Common myeloid progenitor, CD34-positive (primary cell): ENCODE results near the gene MRPS26.

Experiments
- CTCF ChIA-PET: fragments of 350-600 bp; sonication (Branson Sonifier 250); formaldehyde crosslinking; loops from one replicate; lab custom pipeline; 2021; ENCODE audit warnings: antibody characterized with exemption; lab: Charles Lee
- POLR2A ChIA-PET: fragments of 350-600 bp; sonication (Branson Sonifier 250); formaldehyde crosslinking; loops from one replicate; lab custom pipeline; 2021; ENCODE audit warnings: antibody characterized with exemption; lab: Charles Lee
- DNase-seq, 3 donors: peaks; one replicate each; pipeline versions ENCODE4 v3.0.0 to v3.0.0-alpha.2; 2013
- H3K27ac ChIP-seq, 2 experiments: 1 replicate in 1 of 2; 2 replicates in 1 of 2; pipeline ENCODE4 v1.7.0; 2013; ENCODE audit warnings: inconsistent platforms in 2 of 2, low read length in 2 of 2, mild to moderate bottlenecking in 2 of 2, low read depth in 1 of 2, moderate library complexity in 1 of 2; ENCODE audit not compliant: severe bottlenecking in 2 of 2, insufficient read depth in 1 of 2, poor library complexity in 1 of 2
- H3K27me3 ChIP-seq, 5 experiments: replicated peaks in 2 of 5; 1 replicate in 3 of 5; 2 replicates in 2 of 5; pipeline versions ENCODE4 v1.6.1 to v1.7.0; 2013; ENCODE audit warnings: low read length in 4 of 5, mild to moderate bottlenecking in 2 of 5, moderate library complexity in 2 of 5, inconsistent platforms in 1 of 5; ENCODE audit not compliant: insufficient read depth in 5 of 5, control insufficient read depth in 4 of 5
- H3K36me3 ChIP-seq, 4 experiments: 1 replicate in 2 of 4; 2 replicates in 2 of 4; pipeline versions ENCODE4 v1.6.1 to v1.7.0; 2013; ENCODE audit warnings: low read length in 3 of 4, control low read depth in 1 of 4, mild to moderate bottlenecking in 1 of 4; ENCODE audit not compliant: control insufficient read depth in 4 of 4, insufficient read depth in 4 of 4
- H3K4me1 ChIP-seq, 4 experiments: 1 replicate in 3 of 4; 2 replicates in 1 of 4; pipeline versions ENCODE4 v1.6.1 to v1.7.1; 2013; ENCODE audit warnings: low read length in 3 of 4, mild to moderate bottlenecking in 3 of 4, control low read depth in 1 of 4, inconsistent platforms in 1 of 4, moderate library complexity in 1 of 4; ENCODE audit not compliant: control insufficient read depth in 4 of 4, insufficient read depth in 4 of 4; ENCODE audit errors: control extremely low read depth in 1 of 4
- H3K4me3 ChIP-seq, 7 experiments: 1 replicate in 4 of 7; 2 replicates in 3 of 7; pipeline versions ENCODE4 v1.5.1 to v1.7.0; 2013; ENCODE audit warnings: mild to moderate bottlenecking in 7 of 7, low read length in 6 of 7, moderate library complexity in 6 of 7, inconsistent platforms in 2 of 7, low read depth in 2 of 7, control low read depth in 1 of 7; ENCODE audit not compliant: insufficient read depth in 4 of 7, control insufficient read depth in 1 of 7; ENCODE audit errors: extremely low read depth in 1 of 7
- H3K9me3 ChIP-seq, 5 experiments: 1 replicate in 4 of 5; 2 replicates in 1 of 5; pipeline versions ENCODE4 v1.6.1 to v1.7.1; 2013; ENCODE audit warnings: low read length in 4 of 5, mild to moderate bottlenecking in 2 of 5, inconsistent platforms in 1 of 5, low read depth in 1 of 5, moderate library complexity in 1 of 5; ENCODE audit not compliant: control insufficient read depth in 4 of 5, insufficient read depth in 2 of 5; ENCODE audit errors: control extremely low read depth in 1 of 5
- WGBS: methylation state at CpG from one replicate; pipeline ENCODE4 v1.1.5; 2013; ENCODE audit not compliant: insufficient coverage; 5-methylcytosine and 5-hydroxymethylcytosine counted together

MRPS26 gene

DNA sequence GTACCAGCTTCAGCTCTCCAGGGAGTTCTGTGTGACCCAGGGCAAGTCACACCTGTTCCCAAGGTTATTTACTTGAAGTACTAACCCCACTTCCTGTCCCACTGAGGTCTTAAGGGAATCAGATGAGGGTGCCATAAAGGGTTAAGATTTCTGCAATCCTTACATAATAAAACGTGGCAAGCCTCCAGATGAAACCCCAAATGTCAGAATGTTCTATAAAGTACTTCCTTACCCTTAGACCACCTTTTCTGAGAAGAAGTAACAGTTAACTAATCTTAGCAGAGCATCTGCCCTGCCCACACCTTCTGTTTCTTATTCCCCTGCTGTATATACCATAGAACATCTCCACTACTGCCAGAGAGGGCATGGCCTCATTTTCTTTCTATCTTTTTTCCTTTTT, 44.7 kb downstream of the MRPS26 start:
- no peaks in the 10 kb centered on the region for H3K36me3 ChIP-seq
- DNase-seq = peak; percentile 85 to 99 (median 98)
- H3K9me3 ChIP-seq = no peaks in the 10 kb centered on the region
- H3K27me3 ChIP-seq = no peaks in the 10 kb centered on the region
- CTCF ChIA-PET = interaction anchor here (0.7 to 9.2 kb wide), 6 partner anchors 10 to 25 kb away, joined by 3 to 71 read pairs (median 8); no protein-coding TSS in a partner anchor
- peak overlapping the region in 1 of 2 experiments; percentile 51 for H3K27ac ChIP-seq
- WGBS = 0% methylated on average over 1 of the region's 1 CpG
- H3K4me1 ChIP-seq = peaks cover 10 to 68% (median 61%) of the 10 kb centered on the region in 4 experiments
- H3K4me3 ChIP-seq = no peak overlapping the region
- POLR2A ChIA-PET = interaction anchor here (0.6 to 0.7 kb wide), 2 partner anchors 13 to 687 kb away, joined by 3 to 4 read pairs; no protein-coding TSS in a partner anchor

DNA sequence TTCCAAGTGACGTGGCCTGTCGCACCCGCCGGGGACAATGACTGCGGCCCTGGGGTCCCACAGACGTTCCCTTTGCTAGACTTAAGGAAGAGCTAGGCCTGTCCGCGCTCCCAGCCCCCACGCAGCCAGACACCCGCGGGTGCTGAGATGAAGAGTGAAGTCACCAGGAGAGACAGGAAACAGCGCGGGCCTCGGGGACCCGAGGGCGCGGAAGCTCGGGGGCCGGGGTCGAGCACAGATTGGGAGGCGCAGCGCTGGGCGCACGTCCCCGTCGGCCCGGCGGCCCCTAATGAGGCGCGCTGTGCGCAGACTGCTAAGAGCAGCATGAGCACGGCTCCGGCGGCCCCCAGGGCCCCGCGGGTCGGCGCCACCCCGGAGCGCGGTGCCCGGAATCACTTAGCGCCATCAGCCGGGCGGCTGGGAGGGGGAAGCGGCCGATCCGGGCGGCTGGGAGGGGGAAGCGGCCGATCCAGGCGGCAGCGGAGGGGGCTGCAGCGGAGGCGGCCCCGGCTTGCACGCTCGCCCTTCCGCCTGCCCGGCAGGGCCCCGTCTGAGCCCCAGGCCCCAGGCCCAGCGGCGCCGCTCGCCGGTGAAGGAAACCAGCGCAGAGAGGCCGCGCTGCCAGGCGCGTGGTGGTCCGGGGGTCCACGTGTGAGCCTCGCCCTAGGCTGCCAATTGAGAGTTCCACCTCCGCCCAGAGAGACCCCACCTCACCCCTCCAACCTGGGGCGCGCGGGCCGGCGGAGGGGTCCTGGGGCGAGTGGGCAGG, 46.9 kb downstream of the MRPS26 start:
- DNase-seq = peak in 2 of 3 donors; percentile 66 to 78
- ChIA-PET POLR2A (interaction anchor here (0.6 to 2.2 kb wide), 6 partner anchors 9 to 119 kb away, joined by 3 to 13 read pairs (median 4); partner anchors contain the start of gene OXT), CTCF (interaction anchor here (0.6 to 9.2 kb wide), 10 partner anchors 8 to 813 kb away, joined by 3 to 71 read pairs (median 5); no protein-coding TSS in a partner anchor)
- H3K9me3 ChIP-seq = no peaks in the 10 kb centered on the region
- H3K36me3 ChIP-seq = no peaks in the 10 kb centered on the region
- peak overlapping the region; percentile 77 to 79 for H3K27ac ChIP-seq
- under 1% methylated on average over 65 of the region's 81 CpGs for WGBS
- H3K4me3 ChIP-seq = peak overlapping the region in 6 of 7 experiments; percentile 12 to 70 (median 57)
- peaks cover 10 to 65% (median 60%) of the 10 kb centered on the region in 4 experiments for H3K4me1 ChIP-seq
- H3K27me3 ChIP-seq = no peaks in the 10 kb centered on the region

DNA sequence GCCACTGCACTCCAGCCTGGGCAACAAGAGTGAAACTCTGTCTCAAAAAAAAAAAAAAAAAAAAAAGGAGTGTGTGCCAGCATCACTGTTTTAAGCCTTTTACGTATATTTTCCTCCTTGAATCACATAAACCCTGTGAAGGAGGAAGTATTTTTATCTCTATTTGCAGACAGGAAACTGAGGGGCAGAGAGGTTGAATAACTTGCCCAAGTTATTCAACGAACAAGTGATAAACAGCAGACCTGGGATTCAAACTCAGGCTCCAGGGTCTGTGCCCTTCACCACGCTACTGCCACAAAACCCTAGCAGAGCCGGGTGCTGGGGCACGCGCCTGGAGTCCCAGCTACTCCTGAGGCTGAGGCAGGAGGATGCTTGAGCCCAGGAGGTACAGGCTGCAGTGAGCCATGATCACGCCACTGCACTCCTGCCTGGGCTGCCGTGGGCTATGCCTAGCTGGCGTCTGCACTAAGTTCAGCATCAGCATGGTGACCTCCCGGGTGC, 48.1 kb downstream of the MRPS26 start:
- H3K4me3 ChIP-seq = peak overlapping the region in 2 of 7 experiments; percentile 0 to 58
- peak overlapping the region; percentile 77 to 79 for H3K27ac ChIP-seq
- H3K9me3 ChIP-seq = no peaks in the 10 kb centered on the region
- WGBS = 0% methylated on average over 9 of the region's 10 CpGs
- peaks cover 10 to 60% (median 56%) of the 10 kb centered on the region in 4 experiments for H3K4me1 ChIP-seq
- ChIA-PET CTCF (interaction anchor here (0.6 to 9.2 kb wide), 10 partner anchors 8 to 811 kb away, joined by 3 to 71 read pairs (median 4); partner anchors contain the start of gene OXT), POLR2A (interaction anchor here (0.9 to 2.2 kb wide), 4 partner anchors 10 to 22 kb away, joined by 3 to 13 read pairs (median 4); partner anchors contain the start of gene OXT)
- DNase-seq = peak; percentile 94 to 98 (median 95)
- no peaks in the 10 kb centered on the region for H3K27me3 ChIP-seq
- H3K36me3 ChIP-seq = no peaks in the 10 kb centered on the region

DNA sequence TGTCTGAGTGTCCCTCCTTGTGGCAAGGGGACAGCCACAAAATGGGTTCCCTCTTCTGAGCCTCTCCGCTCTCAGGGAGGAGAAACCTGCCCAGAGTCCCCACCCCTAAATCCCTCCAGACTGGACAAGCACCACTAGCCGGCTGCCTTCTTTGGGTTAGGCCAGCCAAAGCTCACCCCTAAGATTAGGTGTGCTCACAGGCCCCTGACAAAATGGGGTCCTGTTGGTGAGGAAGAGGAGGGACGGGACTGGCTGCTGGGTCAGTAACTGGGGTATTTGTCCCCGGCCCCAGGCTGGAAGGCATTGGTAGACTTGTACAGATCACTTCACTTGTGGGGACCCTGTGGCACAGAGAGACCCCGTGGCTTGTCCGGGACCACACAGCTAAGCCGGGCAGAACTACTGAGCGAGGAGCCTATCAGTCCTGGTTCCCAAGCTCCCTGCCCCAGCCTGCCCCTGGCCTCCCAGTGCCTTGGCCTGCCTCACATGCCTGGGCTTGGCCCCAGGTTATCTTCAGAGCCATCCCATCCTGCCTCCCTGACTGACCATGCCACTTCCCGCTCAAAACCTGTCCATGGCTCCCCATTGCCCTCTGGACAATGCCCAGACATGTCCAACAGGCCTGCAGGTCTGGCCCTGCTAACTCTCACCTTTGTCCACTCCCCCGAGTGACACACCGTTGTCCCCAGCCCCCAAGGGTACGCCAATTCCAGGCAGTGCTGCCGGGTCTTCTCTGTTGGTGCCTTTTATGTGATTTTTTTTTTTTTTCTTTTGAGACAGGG, 49.2 kb downstream of the MRPS26 start:
- WGBS = 94% methylated on average over 7 of the region's 13 CpGs
- Histone ChIP-seq H3K27ac (peak overlapping the region; percentile 25 to 54), H3K4me1 (peaks cover 5 to 55% (median 50%) of the 10 kb centered on the region in 4 experiments), H3K4me3 (no peak overlapping the region), H3K36me3 (no peaks in the 10 kb centered on the region), H3K27me3 (no peaks in the 10 kb centered on the region), H3K9me3 (no peaks in the 10 kb centered on the region)
- no peak for DNase-seq
- ChIA-PET POLR2A (interaction anchor here (0.6 to 1.5 kb wide), 3 partner anchors 18 to 1206 kb away, joined by 4 to 5 read pairs (median 5); no protein-coding TSS in a partner anchor), CTCF (interaction anchor here (0.6 to 9.2 kb wide), 11 partner anchors 8 to 62 kb away, joined by 3 to 71 read pairs (median 4); partner anchors contain the start of gene OXT)
